H1 (cell line): ENCODE measurements around the gene SLC12A7. TPM values are rescaled to one million over a fixed set of nuclear protein-coding genes. Genes with fewer than 3 reads are reported as not detected.

Experiments
- CTCF ChIA-PET: fragments of 300-600 bp; sonication (Branson Sonifier 250); formaldehyde crosslinking; loops from one replicate; lab custom pipeline; 2021; ENCODE audit not compliant: partially characterized antibody; lab: Charles Lee
- POLR2A ChIA-PET: fragments of 300-600 bp; sonication (Branson Sonifier 250); formaldehyde crosslinking; loops from one replicate; lab custom pipeline; 2021; ENCODE audit warnings: inconsistent platforms; ENCODE audit not compliant: partially characterized antibody; lab: Charles Lee
- DNase-seq, 2 experiments: peaks; one replicate each; pipeline versions ENCODE4 v3.0.0 to v3.0.0-alpha.2; 2010 to 2022; ENCODE audit warnings: low spot score in 2 of 2, low read depth in 1 of 2, mixed read lengths in 1 of 2
- FAIRE-seq: peaks from 2 replicates; lab custom pipeline; 2011; peaks lifted over from hg19 to GRCh38; lab: Jason Lieb, UNC
- H2AFZ ChIP-seq: 2 replicates; pipeline ENCODE4 v1.8.1; 2012; ENCODE audit warnings: low read length, inconsistent platforms
- H2AK5ac ChIP-seq: 2 replicates; pipeline ENCODE4 v1.6.1; 2013; ENCODE audit warnings: low read depth, low read length
- H2BK120ac ChIP-seq: replicated peaks from 2 replicates; pipeline ENCODE3; 2013; ENCODE audit warnings: low read depth, low read length, inconsistent platforms
- H2BK12ac ChIP-seq: 2 replicates; pipeline ENCODE4 v1.6.1; 2013; ENCODE audit warnings: low read depth, low read length
- H2BK15ac ChIP-seq: 2 replicates; pipeline ENCODE4 v1.6.1; 2013; ENCODE audit warnings: low read length
- H2BK20ac ChIP-seq: 2 replicates; pipeline ENCODE4 v1.6.1; 2013; ENCODE audit warnings: low read length
- H2BK5ac ChIP-seq: 2 replicates; pipeline ENCODE4 v1.6.1; 2013; ENCODE audit warnings: low read depth, low read length
- H3K14ac ChIP-seq: 2 replicates; pipeline ENCODE4 v1.6.1; 2013; ENCODE audit warnings: inconsistent platforms; ENCODE audit not compliant: insufficient read length
- H3K18ac ChIP-seq: 2 replicates; pipeline ENCODE4 v1.6.1; 2013; ENCODE audit warnings: low read length; ENCODE audit errors: extremely low read depth
- H3K23ac ChIP-seq: 2 replicates; pipeline ENCODE4 v1.6.1; 2013; ENCODE audit warnings: inconsistent platforms; ENCODE audit not compliant: insufficient read length
- H3K23me2 ChIP-seq: 2 replicates; pipeline ENCODE4 v1.6.1; 2013; ENCODE audit warnings: low read depth, low read length
- H3K27ac ChIP-seq: 2 replicates; pipeline ENCODE4 v1.6.1; 2011; ENCODE audit warnings: low read depth, low read length, inconsistent platforms
- H3K27me3 ChIP-seq, 4 experiments: replicated peaks in 1 of 4; 1 replicate in 1 of 4; 2 replicates in 3 of 4; pipeline versions ENCODE4 v1.6.1 to v1.8.1; 2011 to 2013; ENCODE audit warnings: low read length in 3 of 4, mild to moderate bottlenecking in 3 of 4, inconsistent platforms in 2 of 4, mixed read lengths in 2 of 4, moderate library complexity in 1 of 4; ENCODE audit not compliant: control insufficient read depth in 3 of 4, insufficient read depth in 3 of 4; ENCODE audit errors: extremely low read depth in 1 of 4
- H3K36me3 ChIP-seq, 4 experiments: 2 replicates each; pipeline versions ENCODE4 v1.6.1 to v1.8.1; 2011 to 2013; ENCODE audit warnings: mild to moderate bottlenecking in 4 of 4, low read length in 3 of 4, moderate library complexity in 2 of 4, control low read depth in 1 of 4, inconsistent platforms in 1 of 4; ENCODE audit not compliant: insufficient read depth in 4 of 4, control insufficient read depth in 2 of 4
- H3K4ac ChIP-seq: replicated peaks from 2 replicates; pipeline ENCODE3; 2013; ENCODE audit warnings: low read length, low read depth, mixed read lengths, inconsistent platforms; ENCODE audit not compliant: insufficient read length
- H3K4me1 ChIP-seq, 4 experiments: replicated peaks in 1 of 4; 1 replicate in 1 of 4; 2 replicates in 3 of 4; pipeline versions ENCODE4 v1.6.1 to v1.8.1; 2011 to 2013; ENCODE audit warnings: low read length in 3 of 4, inconsistent platforms in 2 of 4, mixed read lengths in 1 of 4; ENCODE audit not compliant: insufficient read depth in 4 of 4, control insufficient read depth in 3 of 4
- H3K4me2 ChIP-seq, 2 experiments: 2 replicates each; pipeline versions ENCODE4 v1.6.1 to v1.8.1; 2011 to 2013; ENCODE audit warnings: low read depth in 2 of 2, low read length in 2 of 2, control low read depth in 1 of 2, inconsistent platforms in 1 of 2, mild to moderate bottlenecking in 1 of 2; ENCODE audit not compliant: insufficient read depth in 1 of 2
- H3K4me3 ChIP-seq, 4 experiments: fragments of 200-600, 300-600 bp in 1 of 4; sonication (generic), shearing (Covaris generic), sonication (Bioruptor Twin) in 1 of 4; 2 replicates each; pipeline versions ENCODE4 v1.5.1 to v1.8.1; 2011 to 2016; ENCODE audit warnings: low read length in 4 of 4, low read depth in 3 of 4, control low read depth in 2 of 4, inconsistent platforms in 2 of 4, mild to moderate bottlenecking in 2 of 4, mixed read lengths in 1 of 4, moderate library complexity in 1 of 4; ENCODE audit not compliant: insufficient read depth in 2 of 4; ENCODE audit errors: extremely low read depth in 1 of 4
- H3K56ac ChIP-seq: replicated peaks from 2 replicates; pipeline ENCODE3; 2013; ENCODE audit warnings: low read depth, mild to moderate bottlenecking, mixed read lengths, low read length, inconsistent platforms; ENCODE audit not compliant: insufficient read length
- H3K79me1 ChIP-seq: 2 replicates; pipeline ENCODE4 v1.6.1; 2013; ENCODE audit warnings: low read depth, low read length, control low read depth
- H3K79me2 ChIP-seq, 2 experiments: 2 replicates each; pipeline versions ENCODE4 v1.6.1 to v1.8.1; 2012 to 2013; ENCODE audit warnings: low read length in 2 of 2, mild to moderate bottlenecking in 2 of 2, inconsistent platforms in 1 of 2; ENCODE audit not compliant: insufficient read depth in 2 of 2, control insufficient read depth in 1 of 2
- H3K9ac ChIP-seq, 4 experiments: replicated peaks in 1 of 4; 1 replicate in 1 of 4; 2 replicates in 3 of 4; pipeline versions ENCODE4 v1.6.1 to v1.8.1; 2011 to 2013; ENCODE audit warnings: low read depth in 3 of 4, low read length in 3 of 4, control low read depth in 2 of 4, mild to moderate bottlenecking in 2 of 4, moderate library complexity in 2 of 4, inconsistent platforms in 1 of 4; ENCODE audit errors: extremely low read depth in 1 of 4
- H3K9me3 ChIP-seq, 2 experiments: 2 replicates each; pipeline versions ENCODE4 v1.6.1 to v1.8.1; 2012 to 2013; ENCODE audit warnings: mild to moderate bottlenecking in 2 of 2, moderate library complexity in 2 of 2, control low read depth in 1 of 2, inconsistent platforms in 1 of 2, low read depth in 1 of 2, low read length in 1 of 2, mixed read lengths in 1 of 2; ENCODE audit not compliant: insufficient read depth in 2 of 2
- H4K20me1 ChIP-seq, 2 experiments: replicated peaks in 1 of 2; 2 replicates each; pipeline versions ENCODE3 to v1.8.1; 2011 to 2013; ENCODE audit warnings: inconsistent platforms in 2 of 2, low read length in 2 of 2, mild to moderate bottlenecking in 1 of 2; ENCODE audit not compliant: insufficient read depth in 2 of 2, control insufficient read depth in 1 of 2
- H4K5ac ChIP-seq: 2 replicates; pipeline ENCODE4 v1.6.1; 2013; ENCODE audit warnings: low read length, low read depth, mixed read lengths, inconsistent platforms; ENCODE audit not compliant: insufficient read length
- H4K8ac ChIP-seq: 2 replicates; pipeline ENCODE4 v1.8.0; 2013; ENCODE audit warnings: mild to moderate bottlenecking, moderate library complexity, low read length, inconsistent platforms; ENCODE audit not compliant: insufficient read depth; ENCODE audit errors: extremely low read depth
- H4K91ac ChIP-seq: replicated peaks from 2 replicates; pipeline ENCODE3; 2013; ENCODE audit warnings: low read length, mixed read lengths, inconsistent platforms; ENCODE audit not compliant: insufficient read length
- CBX5 ChIP-seq: fragments of 300-800, 300-1000 bp; sonication (generic); IDR thresholded peaks from 2 replicates; pipeline ENCODE4 v1.7.1; 2016; ENCODE audit warnings: antibody characterized with exemption, low read length, low read depth
- CREB1 ChIP-seq: IDR thresholded peaks from 2 replicates; pipeline ENCODE4 v1.6.1; 2012; ENCODE audit warnings: inconsistent platforms
- RFX5 ChIP-seq: IDR thresholded peaks from 2 replicates; pipeline ENCODE4 v1.6.1; 2011; ENCODE audit warnings: low read depth, low read length, improper control_type of control experiment, borderline replicate concordance
- SIX5 ChIP-seq: IDR thresholded peaks from 2 replicates; pipeline ENCODE4 v1.6.1; 2011; ENCODE audit warnings: mild to moderate bottlenecking, low read depth, low read length
- SP1 ChIP-seq: IDR thresholded peaks from 2 replicates; pipeline ENCODE4 v1.6.1; 2011; ENCODE audit warnings: low read depth, low read length
- SP2 ChIP-seq: IDR thresholded peaks from 2 replicates; pipeline ENCODE4 v1.6.1; 2012; ENCODE audit warnings: mild to moderate bottlenecking, low read length, inconsistent platforms
- TAF7 ChIP-seq: optimal IDR thresholded peaks from 2 replicates; pipeline ENCODE3; 2011; ENCODE audit warnings: low read depth, mild to moderate bottlenecking, inconsistent platforms, low read length, moderate library complexity, borderline replicate concordance
- TBP ChIP-seq: IDR thresholded peaks from 2 replicates; pipeline ENCODE4 v1.6.1; 2011; ENCODE audit warnings: low read depth, low read length, improper control_type of control experiment
- TEAD4 ChIP-seq: IDR thresholded peaks from 2 replicates; pipeline ENCODE4 v1.6.1; 2012; ENCODE audit warnings: low read depth, low read length, inconsistent platforms, mixed read lengths
- WGBS, 2 experiments: shearing (Covaris generic) in 1 of 2; methylation state at CpG; one replicate each; pipeline versions ENCODE4 v1.1.6 to v1.1.7; 2013 to 2015; ENCODE audit warnings: low lambda C conversion rate in 2 of 2, mixed read lengths in 2 of 2, inconsistent platforms in 1 of 2, low coverage in 1 of 2, missing lambda C conversion rate in 1 of 2; ENCODE audit not compliant: insufficient replicate concordance in 2 of 2, insufficient coverage in 1 of 2, insufficient read length in 1 of 2; ENCODE audit errors: extremely low coverage in 1 of 2, missing lambda C conversion rate in 1 of 2; 5-methylcytosine and 5-hydroxymethylcytosine counted together
- polyA plus RNA-seq, 7 experiments: library from polyadenylated mRNA; depleted of rRNA in 3 of 7; stranded (reverse) in 5 of 7; unstranded in 2 of 7; fragments of >200 nt in 5 of 7; fragments of 200-250 nt in 2 of 7; gene quantifications; 1 replicate in 5 of 7; 2 replicates in 1 of 7; 4 replicates in 1 of 7; pipeline versions ENCODE4 v1.2.1 to v1.2.3, GENCODE V29; 2011 to 2013; ENCODE audit warnings: missing spikeins in 2 of 7, mixed read lengths in 2 of 7
- total RNA-seq: library from RNA; stranded (reverse); fragmentation: NEBNext Ultra II Directional; extraction: Animal tissue kit (Norgen Biotek cat#: 25700); gene quantifications from 2 replicates; pipeline ENCODE4 v1.2.1, GENCODE V29; 2021

The SLC12A7 gene
- total and polyA plus RNA-seq, 2 of the 8 experiments (the other 6 are each of a cell fraction or from before 2014, with no cell fraction given) = 23.5 to 39.7 TPM

DNA sequence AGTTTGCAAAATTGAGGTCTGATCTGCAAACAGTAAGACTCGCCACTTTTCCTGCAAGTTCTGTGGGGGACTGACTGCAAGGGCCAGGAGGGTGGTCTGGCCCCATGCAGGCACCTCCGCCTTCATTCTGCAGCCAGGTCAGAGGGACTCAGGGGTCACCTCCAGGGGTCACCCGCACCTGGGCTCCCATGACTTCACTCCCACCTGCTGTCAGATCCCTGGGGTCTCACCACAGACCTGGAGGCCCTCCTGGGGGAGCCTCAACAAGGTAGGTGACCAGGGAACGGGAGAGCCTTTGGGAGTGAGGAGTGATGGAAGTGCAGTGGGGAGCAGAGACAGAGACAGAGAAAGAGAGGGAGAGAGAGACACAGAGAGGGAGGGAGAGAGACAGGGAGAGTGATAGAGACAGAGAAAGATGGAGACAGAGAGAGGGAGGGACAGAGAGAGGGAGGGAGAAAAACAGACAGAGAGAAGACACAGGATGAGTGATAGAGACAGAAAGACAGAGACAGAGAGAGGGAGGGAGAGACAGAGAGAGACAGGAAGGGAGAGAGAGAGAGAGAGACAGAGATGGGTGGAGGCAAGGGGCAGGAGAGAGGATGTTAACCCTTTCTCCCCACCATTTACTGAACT lies 48.0 kb upstream of the SLC12A7 start:
- H4K5ac ChIP-seq = no peak overlapping the region
- H3K79me2 ChIP-seq = no peaks in the 10 kb centered on the region
- no peak overlapping the region for H2BK20ac ChIP-seq
- no peaks in the 10 kb centered on the region for H3K36me3 ChIP-seq
- 88% methylated on average over 4 of the region's 4 CpGs; no CpG with 5 or more reads in 1 of the 2 experiments for WGBS, 2 experiments
- no peak overlapping the region for H2AFZ ChIP-seq
- H3K27me3 ChIP-seq = peaks cover 13 to 24% (median 22%) of the 10 kb centered on the region in 4 experiments
- H3K9me3 ChIP-seq = peaks cover 3 to 10% of the 10 kb centered on the region in 2 experiments; a peak in 2 of 4 replicates
- peaks cover 0 to 3% (median 0%) of the 10 kb centered on the region in 4 experiments; a peak in 2 of 7 replicates for H3K4me1 ChIP-seq
- CTCF ChIA-PET = interaction anchor here (0.9 to 1.1 kb wide), 3 partner anchors 9 to 226 kb away, joined by 3 to 4 read pairs (median 4); no protein-coding TSS in a partner anchor
- H3K23ac ChIP-seq = no peak overlapping the region
- H3K4ac ChIP-seq = no peak overlapping the region
- no peak for DNase-seq
- no peak overlapping the region for H3K27ac ChIP-seq
- H4K20me1 ChIP-seq = peaks cover 0 to 2% of the 10 kb centered on the region in 2 experiments
- H3K9ac ChIP-seq = no peak overlapping the region
- no peak for FAIRE-seq
- no peak overlapping the region for H2BK15ac ChIP-seq
- H3K4me2 ChIP-seq = no peak overlapping the region
- H4K91ac ChIP-seq = no peak overlapping the region
- H3K56ac ChIP-seq = no peak overlapping the region
- H3K18ac ChIP-seq = no peak overlapping the region; the same call in 1 of the 2 replicates
- H2BK120ac ChIP-seq = no peak overlapping the region
- no peak overlapping the region for H4K8ac ChIP-seq
- no peak overlapping the region for H3K14ac ChIP-seq
- H3K4me3 ChIP-seq = no peak overlapping the region
- H2AK5ac ChIP-seq = no peak overlapping the region
- no peak overlapping the region for H2BK12ac ChIP-seq
- H2BK5ac ChIP-seq = no peak overlapping the region
- POLR2A ChIA-PET = no interaction called here
- H3K23me2 ChIP-seq = peaks cover 3% of the 10 kb centered on the region; the same call in 1 of the 2 replicates
- H3K79me1 ChIP-seq = no peaks in the 10 kb centered on the region
- TF ChIP-seq SP1 = no peak
- no peak for TF ChIP-seq TEAD4
- no peak for TF ChIP-seq CBX5
- no peak for TF ChIP-seq TAF7
- TF ChIP-seq SP2 = no peak
- no peak for TF ChIP-seq RFX5
- TF ChIP-seq TBP = no peak
- TF ChIP-seq CREB1 = no peak
- no peak for TF ChIP-seq SIX5
